Raji (cell line): ENCODE results near the gene MSGN1.

Experiments used
- POLR2A ChIP-seq: IDR thresholded peaks from 2 replicates; pipeline ENCODE4 v1.6.1; 2011; ENCODE audit warnings: low read depth, low read length, control low read depth; ENCODE audit not compliant: insufficient read depth

MSGN1 gene

DNA sequence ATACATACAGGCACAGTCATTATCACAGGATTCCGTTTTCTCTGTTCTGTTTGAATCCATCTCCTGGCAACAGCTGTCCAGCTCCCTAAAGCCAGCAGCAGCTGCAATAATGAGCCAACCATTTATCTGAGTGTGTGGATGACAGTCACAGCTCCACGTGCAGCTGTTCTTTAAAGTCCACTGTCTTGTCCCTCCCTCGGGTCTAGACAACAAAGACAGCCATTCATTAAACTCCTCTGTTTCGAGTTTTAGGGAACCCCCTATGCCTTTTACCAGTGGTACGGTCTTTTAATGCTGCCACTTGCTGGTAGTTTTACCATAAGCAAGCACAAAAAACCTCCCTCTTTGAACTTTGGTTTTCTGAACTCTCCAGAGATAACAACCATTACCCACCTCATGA lies 16.0 kb upstream of the MSGN1 start:
- TF ChIP-seq POLR2A, result no peak

DNA sequence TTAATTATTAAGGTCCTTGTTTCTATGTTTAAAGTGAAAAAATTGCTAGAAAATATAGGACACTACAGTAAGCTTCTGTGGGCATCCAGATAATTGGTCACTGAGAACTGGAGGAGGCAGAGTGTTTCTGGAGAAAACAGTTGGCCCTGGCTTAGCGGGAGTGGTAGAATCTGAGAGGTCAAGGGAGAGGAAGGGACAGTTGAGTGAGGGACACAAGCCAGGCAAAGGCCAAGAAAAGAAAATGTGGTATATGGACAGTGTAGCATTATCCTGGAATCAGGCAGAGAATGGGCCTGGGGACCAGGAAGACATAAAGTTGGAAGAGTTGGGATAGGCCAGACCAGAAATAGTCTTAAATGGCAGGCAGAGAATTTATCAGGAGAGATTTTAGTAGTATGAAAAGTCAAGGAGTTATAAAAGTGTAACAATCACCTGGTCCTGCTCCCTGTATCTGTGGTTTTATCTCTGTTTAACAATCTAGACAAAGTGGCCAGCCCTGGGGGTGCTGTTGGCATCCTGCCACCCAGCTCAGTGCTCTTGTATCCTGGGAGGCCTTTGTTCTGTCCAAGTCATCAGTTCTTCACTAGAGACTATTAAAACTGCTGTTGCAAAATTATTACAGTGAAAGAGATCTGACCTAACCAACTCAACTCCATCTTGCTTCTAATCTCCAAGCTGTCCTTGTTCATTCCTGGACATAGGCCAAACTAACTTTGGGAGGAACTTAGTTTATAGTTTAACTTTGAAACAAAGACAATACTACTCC lies 15.4 kb upstream of the MSGN1 start:
- TF ChIP-seq POLR2A, result no peak

- no peak for TF ChIP-seq POLR2A
Observed at GRCh38 chr2:17803497-17803896, 12.8 kb upstream of the MSGN1 start.

GRCh38 chr2:17804358-17804757 lies 11.9 kb upstream of the MSGN1 start:
- no peak for TF ChIP-seq POLR2A

DNA sequence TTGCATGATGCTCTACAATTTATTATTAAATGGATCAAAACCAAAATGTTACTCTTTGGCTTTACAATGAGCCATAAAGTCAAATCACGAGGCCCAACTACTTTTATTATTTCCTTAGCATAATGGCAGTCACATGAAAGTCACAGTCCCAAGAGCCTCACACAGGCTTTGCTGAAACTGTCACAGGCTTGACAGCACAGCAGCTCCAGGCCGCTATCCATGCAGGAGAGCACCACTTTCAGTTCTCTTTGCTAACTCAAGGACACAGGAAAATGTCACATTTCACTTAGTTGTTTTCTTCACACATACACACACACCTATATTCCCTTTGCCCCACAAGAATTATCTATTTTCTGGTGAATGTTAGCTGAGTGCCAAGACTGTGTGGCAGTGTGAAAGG lies 11.1 kb upstream of the MSGN1 start:
- no peak for TF ChIP-seq POLR2A

DNA sequence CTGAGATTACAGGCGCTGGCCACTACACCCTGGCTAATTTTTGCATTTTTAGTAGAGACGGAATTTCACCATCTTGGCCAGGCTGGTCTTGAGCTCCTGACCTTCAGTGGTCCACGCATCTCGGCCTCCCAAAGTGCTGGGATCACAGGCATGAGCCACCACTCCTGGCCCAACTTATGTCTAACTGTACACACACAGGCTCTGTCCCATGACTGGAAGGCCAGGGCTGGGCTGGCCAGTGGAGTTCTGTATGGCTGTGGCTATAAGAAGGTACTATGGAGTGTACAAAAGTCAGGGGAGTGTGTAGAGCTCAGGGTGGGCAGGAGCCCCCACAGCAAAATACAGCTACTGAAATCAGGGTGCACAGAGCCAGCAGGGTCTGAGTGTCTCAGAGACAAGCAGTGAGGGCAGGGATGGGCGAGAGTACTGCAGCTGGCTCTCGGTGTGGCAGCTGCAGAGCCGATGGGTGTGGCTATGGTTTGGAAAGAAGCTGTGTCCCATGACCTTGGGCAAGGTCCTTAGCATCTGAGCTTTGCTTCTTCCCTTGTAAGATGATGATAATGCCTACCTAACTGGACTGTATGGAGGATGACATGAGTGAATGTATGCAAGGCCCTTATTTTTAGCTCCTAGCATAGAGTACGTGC lies 10.4 kb upstream of the MSGN1 start:
- no peak for TF ChIP-seq POLR2A

- no peak for TF ChIP-seq POLR2A
Observed at GRCh38 chr2:17813010-17813741, 3.1 kb upstream of the MSGN1 start.

GRCh38 chr2:17813742-17814473 lies 2.4 kb upstream of the MSGN1 start:
- no peak for TF ChIP-seq POLR2A

GRCh38 chr2:17814601-17815000 lies 1.7 kb upstream of the MSGN1 start:
- no peak for TF ChIP-seq POLR2A

GRCh38 chr2:17815468-17816184 lies 634 bp upstream of the MSGN1 start:
- TF ChIP-seq POLR2A, result no peak

DNA sequence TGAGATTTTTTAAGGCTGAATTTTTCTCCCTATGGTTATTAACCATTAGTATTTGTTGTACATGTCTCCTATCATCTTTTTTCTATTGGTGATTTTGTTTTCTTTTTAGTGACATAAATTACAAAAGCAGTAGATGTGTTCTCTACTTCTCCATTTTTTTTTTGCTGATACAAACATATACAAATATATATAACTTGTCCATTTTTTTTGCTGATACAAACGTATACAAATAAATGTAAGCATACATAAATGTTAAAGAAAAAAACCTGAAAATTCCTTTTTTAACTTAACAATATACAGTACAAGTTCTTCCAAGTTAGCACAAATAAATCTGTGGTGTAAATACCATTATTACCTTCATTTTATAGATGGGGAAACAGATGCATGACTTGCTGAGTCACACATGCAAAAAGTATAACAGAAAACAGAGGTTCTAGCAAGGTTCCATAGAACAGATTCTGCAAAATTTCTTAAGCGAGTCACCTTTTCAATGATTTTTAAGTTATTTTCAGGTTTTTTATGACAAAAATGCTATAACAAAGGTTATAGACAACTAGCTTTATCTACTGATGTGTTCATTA lies 2.1 kb downstream of the MSGN1 start:
- no peak for TF ChIP-seq POLR2A

GRCh38 chr2:17821080-17821479 lies 4.8 kb downstream of the MSGN1 start:
- no peak for TF ChIP-seq POLR2A

DNA sequence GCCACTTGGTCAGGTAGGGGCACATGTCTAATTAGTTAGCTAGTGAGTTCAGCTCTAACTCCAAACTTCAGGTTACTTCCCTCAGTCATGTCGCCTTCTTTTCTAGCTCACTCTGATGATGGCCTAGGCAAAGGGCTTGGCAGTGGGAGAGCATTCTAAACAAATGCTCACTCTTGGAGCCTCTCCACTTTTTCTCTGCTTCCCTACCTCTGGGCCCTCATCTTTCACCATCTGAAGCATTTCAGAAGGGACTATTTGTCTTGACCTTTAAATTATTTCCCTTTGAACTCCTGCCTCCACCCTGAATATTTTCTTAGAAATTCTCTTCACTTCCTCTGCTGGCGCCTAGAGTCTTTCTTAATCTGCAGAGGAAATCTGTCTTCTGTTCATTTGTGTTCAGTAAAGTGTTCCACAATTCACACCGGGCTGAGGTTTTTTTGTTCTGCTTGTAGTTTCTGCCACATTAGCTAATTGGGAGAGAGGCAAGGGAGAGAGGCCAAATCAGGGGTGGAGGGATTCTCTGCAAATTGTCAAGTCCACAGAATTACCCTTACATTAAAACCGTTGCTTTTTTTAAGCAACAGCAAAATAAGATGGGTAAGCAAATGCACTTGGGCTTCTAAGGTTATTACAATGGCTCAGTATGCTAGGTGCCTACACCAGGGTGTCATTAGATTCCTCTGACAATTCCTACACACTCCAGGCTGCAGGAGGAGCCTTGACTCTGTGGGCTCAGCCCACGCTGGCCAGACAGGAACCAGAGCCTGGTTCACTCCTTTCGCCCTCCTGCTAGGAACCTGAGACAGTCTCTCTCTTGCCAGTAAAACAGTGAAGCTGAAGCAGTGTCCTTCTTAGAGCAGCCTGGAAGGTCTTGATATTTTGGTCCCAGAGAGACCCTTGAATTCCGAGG lies 5.5 kb downstream of the MSGN1 start:
- no peak for TF ChIP-seq POLR2A
